CD4-positive, alpha-beta T cell treated with Interleukin-10 for 1 hour (primary cell): Measurements from ENCODE around the gene VAV2.
A peak's percentile ranks its signal among the peaks of the same experiment; 100 is the strongest.

Source experiments
- DNase-seq: peaks from one replicate; pipeline ENCODE4 v3.0.0-alpha.2; 2020

VAV2 gene

GRCh38 chr9:133870598-133871595 is 121.2 kb downstream of the VAV2 start:
- DNase-seq: no peak

GRCh38 chr9:133869674-133870405 is 122.3 kb downstream of the VAV2 start:
- no peak for DNase-seq

DNA sequence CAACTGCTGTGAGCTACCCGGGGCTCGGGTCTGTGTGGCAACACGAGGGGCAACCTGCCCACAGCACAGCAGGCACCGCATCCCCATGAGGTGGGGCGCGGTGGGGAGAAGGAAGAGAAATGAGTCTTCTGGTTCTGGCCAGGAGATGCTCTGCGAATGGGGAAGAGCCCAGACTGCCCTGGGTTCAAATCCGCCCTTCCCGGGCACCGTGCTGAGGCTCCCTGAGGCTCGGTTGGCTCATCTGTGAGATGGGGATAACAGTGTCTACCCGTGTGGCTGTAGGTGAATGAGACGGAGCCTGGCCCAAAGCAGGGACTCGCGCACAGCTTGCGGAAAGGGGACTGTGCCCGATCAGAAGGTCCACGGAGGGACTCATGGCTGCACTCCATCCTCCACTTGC is 123.9 kb downstream of the VAV2 start:
- DNase-seq: no peak

- DNase-seq: no peak
These were observed 125.2 kb downstream of the VAV2 start for GRCh38 chr9:133866946-133867345.

DNA sequence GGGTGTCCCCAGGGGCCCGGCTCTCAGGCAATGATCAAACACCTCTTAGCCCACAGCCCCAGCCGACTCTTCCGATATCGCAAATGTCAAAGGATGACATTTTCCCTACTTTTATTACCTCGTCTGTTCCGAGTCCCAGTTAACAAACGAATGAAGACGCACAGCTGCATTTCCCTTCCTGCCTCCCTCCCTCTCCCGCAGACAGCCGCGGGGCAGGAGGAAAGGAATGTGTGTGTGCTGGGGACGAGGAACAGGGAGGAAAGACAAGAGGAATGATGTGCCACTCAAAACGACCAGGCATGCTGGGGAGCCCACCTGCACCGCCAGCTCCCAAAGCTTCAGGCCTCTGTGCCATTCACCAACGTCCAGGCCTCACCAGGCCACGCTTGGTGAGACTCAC is 128.1 kb downstream of the VAV2 start:
- no peak for DNase-seq

GRCh38 chr9:133863257-133863592 is 128.9 kb downstream of the VAV2 start:
- no peak for DNase-seq

GRCh38 chr9:133862585-133863256 is 129.4 kb downstream of the VAV2 start:
- DNase-seq: no peak

GRCh38 chr9:133861692-133862091 is 130.4 kb downstream of the VAV2 start:
- DNase-seq: no peak

GRCh38 chr9:133861086-133861485 is 131.0 kb downstream of the VAV2 start:
- DNase-seq: no peak

DNA sequence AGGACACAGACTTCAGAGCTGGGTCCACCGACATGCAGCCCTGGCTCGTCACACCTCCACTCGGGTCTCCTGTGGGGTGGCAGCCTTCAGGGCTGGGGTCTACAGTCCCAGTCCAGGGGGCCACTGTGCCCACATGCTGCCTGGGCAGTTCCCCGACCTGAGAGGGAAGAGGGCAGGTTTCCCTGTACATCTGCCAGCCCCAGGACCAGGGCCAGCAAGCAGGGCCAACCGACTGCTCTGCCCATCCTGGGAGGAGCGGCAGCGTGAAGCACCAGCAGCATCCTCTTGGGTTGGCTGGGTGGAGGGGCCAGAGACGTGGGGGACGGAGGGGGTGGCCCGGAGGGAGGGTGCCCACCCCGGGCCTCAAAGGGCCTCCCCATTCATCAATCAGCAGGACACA is 133.4 kb downstream of the VAV2 start:
- no peak for DNase-seq

DNA sequence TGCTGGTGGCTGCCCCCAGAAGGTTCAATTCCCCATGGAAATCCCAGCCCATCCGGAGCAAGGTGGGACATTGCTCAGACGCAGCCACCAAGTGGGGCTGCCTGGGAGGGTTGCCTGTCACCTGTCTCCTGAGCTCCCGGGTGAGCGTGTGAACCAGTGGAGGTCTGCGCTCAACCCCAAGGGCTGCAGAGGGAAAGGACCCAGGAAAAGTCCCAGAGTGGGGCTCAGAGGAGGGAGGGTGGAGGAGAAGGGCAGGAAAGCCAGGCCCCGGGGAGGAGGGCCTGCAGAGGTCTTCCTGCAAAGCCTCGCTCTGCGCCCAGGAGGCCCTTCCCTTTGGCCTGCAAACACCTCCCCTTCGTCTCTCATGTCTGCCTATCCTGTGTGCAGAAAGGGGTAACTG is 134.5 kb downstream of the VAV2 start:
- no peak for DNase-seq

DNA sequence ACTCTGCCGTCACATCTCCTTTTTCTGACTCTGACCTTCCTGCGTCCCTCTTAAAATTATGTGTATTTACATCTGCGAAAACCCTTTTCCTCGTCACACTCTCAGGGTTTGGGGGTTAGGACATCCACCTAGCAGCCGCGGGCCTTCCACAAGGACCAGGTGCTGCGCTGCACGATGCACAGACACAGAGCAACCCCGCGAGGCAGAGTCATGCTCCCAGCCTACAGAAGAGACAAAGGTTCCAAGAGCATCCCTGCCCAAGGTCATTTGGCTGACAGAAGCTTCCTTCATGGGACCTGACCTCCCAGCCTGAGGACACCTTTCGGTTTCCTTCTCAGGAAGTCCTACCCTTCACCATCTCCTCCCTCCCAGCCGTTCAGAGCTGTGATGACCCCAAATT is 135.3 kb downstream of the VAV2 start:
- no peak for DNase-seq

GRCh38 chr9:133855802-133856521 is 136.2 kb downstream of the VAV2 start:
- DNase-seq: peak; percentile 5

DNA sequence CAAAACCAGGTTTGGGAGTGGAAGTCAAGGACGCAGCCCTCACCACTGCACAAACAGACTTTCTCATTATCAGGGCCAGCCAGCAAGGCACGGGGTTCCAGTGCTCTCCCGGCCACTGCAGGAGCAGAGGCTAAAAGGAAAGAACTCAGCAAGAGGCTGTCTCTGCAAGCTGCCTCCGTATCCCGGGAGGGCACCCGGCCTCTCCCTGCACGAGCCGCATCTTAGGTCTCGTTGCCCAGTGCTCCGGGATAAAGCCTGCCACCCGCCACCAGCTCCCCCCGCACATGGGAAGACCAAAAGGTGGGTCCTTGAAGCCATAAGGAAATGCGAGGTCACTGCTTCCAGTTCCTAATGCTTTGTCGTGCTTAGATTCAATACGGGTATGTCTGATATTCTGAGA is 136.8 kb downstream of the VAV2 start:
- DNase-seq: no peak

- DNase-seq: no peak
These were observed 137.4 kb downstream of the VAV2 start for GRCh38 chr9:133854765-133855164.

DNA sequence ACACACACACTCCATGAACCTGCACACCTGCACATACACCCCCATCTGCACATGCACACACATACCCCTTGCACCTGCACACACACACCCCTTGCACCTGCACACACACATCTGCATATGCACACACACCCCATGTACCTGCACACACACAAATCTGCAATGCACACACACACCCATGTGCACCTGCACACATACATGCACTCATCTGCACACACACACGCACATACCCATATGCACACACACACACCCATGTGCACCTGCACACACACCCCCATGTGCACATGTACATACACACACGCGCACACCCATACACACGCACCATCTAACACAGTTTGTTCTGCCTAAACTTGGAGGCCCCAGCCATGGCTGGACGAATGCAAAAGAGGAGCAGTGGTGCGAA is 138.1 kb downstream of the VAV2 start:
- DNase-seq: no peak

DNA sequence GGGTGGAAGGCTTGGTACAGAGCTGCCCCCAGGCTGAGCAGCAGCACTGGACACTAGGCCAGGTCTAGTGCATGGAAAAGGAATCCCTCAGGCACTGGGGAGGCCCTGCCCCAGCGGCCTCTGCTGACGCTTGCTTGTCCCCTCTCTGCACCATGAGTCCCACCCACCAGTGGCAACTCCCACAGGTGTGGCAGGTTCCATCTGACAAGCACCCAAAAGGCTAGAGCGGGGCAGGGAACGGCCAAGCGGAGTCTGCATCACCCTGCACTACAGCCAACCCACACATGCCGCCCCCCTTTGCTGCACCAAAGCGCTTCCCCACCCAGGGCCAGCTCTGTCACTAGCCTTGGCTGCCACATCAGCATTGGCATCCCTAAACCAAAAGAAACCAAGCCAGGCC is 138.8 kb downstream of the VAV2 start:
- no peak for DNase-seq

- DNase-seq: no peak
These were observed 139.7 kb downstream of the VAV2 start for GRCh38 chr9:133852431-133852830.

- DNase-seq: no peak
These were observed 140.4 kb downstream of the VAV2 start for GRCh38 chr9:133851693-133852092.

DNA sequence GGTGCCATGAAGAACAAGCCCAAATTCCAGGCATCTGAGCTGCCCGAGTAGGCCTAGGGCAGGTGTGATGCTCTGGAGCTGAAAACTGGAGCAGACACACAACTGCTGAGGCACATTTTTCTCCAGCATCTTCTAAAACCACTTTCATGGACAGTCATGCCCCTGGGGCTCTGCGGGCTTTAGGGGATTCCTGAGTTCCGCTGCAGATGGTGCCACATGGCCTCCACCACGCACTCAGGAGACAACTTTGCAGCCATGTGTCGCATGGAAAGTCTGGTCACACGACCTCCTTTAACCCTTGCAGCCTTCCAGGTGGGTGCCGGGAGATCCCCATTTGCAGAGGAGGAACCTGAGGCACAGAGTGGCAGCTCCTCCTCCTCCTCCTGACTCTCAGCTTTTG is 141.2 kb downstream of the VAV2 start:
- no peak for DNase-seq

GRCh38 chr9:133850161-133850560 is 142.0 kb downstream of the VAV2 start:
- DNase-seq: no peak

- no peak for DNase-seq
These were observed 142.9 kb downstream of the VAV2 start for GRCh38 chr9:133849110-133849670.
